GM12891 (cell line): ENCODE results near the gene TAF1B.

ENCODE experiments used
- PAX5 ChIP-seq: IDR thresholded peaks from 2 replicates; pipeline ENCODE4 v1.6.1; 2011; ENCODE audit warnings: low read length, moderate library complexity, mild to moderate bottlenecking; ENCODE audit not compliant: insufficient read depth, severe bottlenecking
- POLR2A ChIP-seq: IDR thresholded peaks from 2 replicates; pipeline ENCODE4 v1.6.1; 2011; ENCODE audit warnings: low read depth, low read length, control low read depth
- POLR2AphosphoS5 ChIP-seq: IDR thresholded peaks from 2 replicates; pipeline ENCODE4 v1.6.1; 2011; ENCODE audit warnings: low read depth, low read length, control low read depth
- POU2F2 ChIP-seq: IDR thresholded peaks from 2 replicates; pipeline ENCODE4 v1.6.1; 2011; ENCODE audit warnings: low read depth, mild to moderate bottlenecking, control low read depth, low read length, moderate library complexity
- SPI1 ChIP-seq: IDR thresholded peaks from 2 replicates; pipeline ENCODE4 v1.6.1; 2011; ENCODE audit warnings: low read depth, low read length, control low read depth
- TAF1 ChIP-seq: IDR thresholded peaks from 2 replicates; pipeline ENCODE4 v1.6.1; 2011; ENCODE audit warnings: low read depth, low read length, control low read depth

- no peak for TF ChIP-seq POLR2AphosphoS5
- TF ChIP-seq SPI1 = no peak
- no peak for TF ChIP-seq POLR2A
- no peak for TF ChIP-seq TAF1
- no peak for TF ChIP-seq PAX5
- TF ChIP-seq POU2F2 = no peak
These were observed 32.1 kb upstream of the TAF1B start for GRCh38 chr2:9811216-9811615.
